Measurements from ENCODE around the gene KLF9.

The KLF9 gene

GRCh38 chr9:70411121-70411929 is 3.1 kb downstream of the KLF9 start (continued):
- TF ChIP-seq KLF9 (tag by site-specific recombination; IDR thresholded peaks at IDR 0.05; ENCODE audit: low read depth) (peak; percentile 55; the same call in 1 of the 2 replicates), ZNF645 (tag by site-specific recombination; IDR thresholded peaks at IDR 0.05) (no peak), ZEB2 (tag by site-specific recombination; IDR thresholded peaks at IDR 0.05) (no peak), ZNF677 (tag by site-specific recombination; IDR thresholded peaks at IDR 0.05) (no peak), ZNF214 (tag by site-specific recombination; IDR thresholded peaks at IDR 0.05; ENCODE audit: borderline replicate concordance) (no peak), KLF1 (tag by site-specific recombination; IDR thresholded peaks at IDR 0.05) (peak; percentile 40), SALL2 (tag by site-specific recombination; IDR thresholded peaks at IDR 0.05; ENCODE audit: borderline replicate concordance) (no peak), KLF8 (tag by site-specific recombination; IDR thresholded peaks at IDR 0.05) (no peak), SCRT2 (tag by site-specific recombination; IDR thresholded peaks at IDR 0.05) (no peak), ZNF175 (tag by site-specific recombination; IDR thresholded peaks at IDR 0.05) (no peak), ZNF473 (tag by site-specific recombination; IDR thresholded peaks at IDR 0.05) (no peak), ZXDB (tag by site-specific recombination; IDR thresholded peaks at IDR 0.05) (no peak), ZNF623 (tag by site-specific recombination; IDR thresholded peaks at IDR 0.05) (no peak), SP7 (tag by site-specific recombination; IDR thresholded peaks at IDR 0.05) (peak; percentile 70), ZFP69B (tag by site-specific recombination; IDR thresholded peaks at IDR 0.05) (no peak), ZNF501 (tag by site-specific recombination; IDR thresholded peaks at IDR 0.05) (no peak), ZNF624 (tag by site-specific recombination; IDR thresholded peaks at IDR 0.05) (no peak), HIC1 (tag by site-specific recombination; IDR thresholded peaks at IDR 0.05) (no peak), ZBTB49 (tag by site-specific recombination; IDR thresholded peaks at IDR 0.05; ENCODE audit: low read depth) (no peak), ZNF18 (tag by site-specific recombination; IDR thresholded peaks at IDR 0.05) (no peak), ZNF768 (tag by site-specific recombination; IDR thresholded peaks at IDR 0.05) (no peak), GLI4 (tag by site-specific recombination; IDR thresholded peaks at IDR 0.05) (no peak), ZNF341 (tag by site-specific recombination; IDR thresholded peaks at IDR 0.05; ENCODE audit: low read depth) (peak; percentile 39), ZSCAN5A (tag by site-specific recombination; IDR thresholded peaks at IDR 0.05) (no peak), ZSCAN18 (tag by site-specific recombination; IDR thresholded peaks at IDR 0.05) (no peak), ZNF830 (tag by site-specific recombination; IDR thresholded peaks at IDR 0.05; ENCODE audit: low read depth) (no peak), ZNF114 (tag by site-specific recombination; IDR thresholded peaks at IDR 0.05) (no peak)

Measured in HEK293 (cell line).